Psoas muscle (tissue), 8 donors: ENCODE measurements around the gene TSPAN31. TPM values are rescaled to one million over a fixed set of nuclear protein-coding genes. Genes with fewer than 3 reads are reported as not detected.
"Not testable (repeated sequence)": the region's sequence is repeated elsewhere in the genome, so short reads cannot be mapped to it uniquely, and the experiment has no call there.

Experiments
- ATAC-seq, 4 donors: fragments of 200-7000 bp; cut with Tn5 transposase; one replicate each; pipeline ENCODE4 v1.9.1; 2020; ENCODE audit warnings: moderate library complexity in 3 of 4, mild to moderate bottlenecking in 2 of 4
- DNase-seq, 2 donors: peaks; one replicate each; pipeline ENCODE4 v3.0.0-alpha.2; 2020
- H3K27ac ChIP-seq: fragments of 200-600 bp; one replicate; pipeline ENCODE4 v1.8.0; 2022
- H3K27me3 ChIP-seq, 3 donors: fragments of 200-600 bp in 1 of 3; one replicate each; pipeline versions ENCODE4 v1.6.1 to v1.8.0; 2013 to 2022; ENCODE audit warnings: low read length in 2 of 3, mild to moderate bottlenecking in 2 of 3, moderate library complexity in 1 of 3; ENCODE audit not compliant: insufficient read depth in 3 of 3
- H3K36me3 ChIP-seq, 2 donors: fragments of 200-600 bp in 1 of 2; one replicate each; pipeline versions ENCODE4 v1.6.1 to v1.8.0; 2013 to 2022; ENCODE audit warnings: low read depth in 1 of 2, mild to moderate bottlenecking in 1 of 2, moderate library complexity in 1 of 2; ENCODE audit not compliant: insufficient read depth in 1 of 2
- H3K4me1 ChIP-seq: fragments of 200-600 bp; one replicate; pipeline ENCODE4 v1.8.0; 2022
- H3K4me3 ChIP-seq: fragments of 200-600 bp; one replicate; pipeline ENCODE4 v1.8.0; 2022; ENCODE audit warnings: mild to moderate bottlenecking
- H3K9me3 ChIP-seq: fragments of 200-600 bp; one replicate; pipeline ENCODE4 v1.8.0; 2022
- WGBS, 3 donors: extraction: QIAGEN DNeasy Blood & Tissue Kit; methylation state at CpG; one replicate each; pipeline versions ENCODE4 v1.1.6 to v1.1.7; 2013; 5-methylcytosine and 5-hydroxymethylcytosine counted together
- intact Hi-C, 2 donors: fragments of 100-400 bp; cut with DNase I; formaldehyde crosslinking; loops; one replicate each; pipeline versions ENCODE4 v1.11.0 to v1.14.2; 2022
- polyA plus RNA-seq, 3 donors: library from polyadenylated mRNA; stranded (reverse); fragments of 200-250 nt; gene quantifications; one replicate each; pipeline ENCODE4 v1.2.3, GENCODE V29; 2013
- total RNA-seq, 4 donors: library from RNA; stranded (reverse); fragmentation: NEBNext Ultra II Directional in 2 of 4; extraction: Animal tissue kit (Norgen Biotek cat#: 25700) in 2 of 4; gene quantifications; one replicate each; pipeline versions ENCODE4 v1.2.1 to v1.2.4, GENCODE V29; 2021 to 2023
- TF ChIP-seq, protein P1 (sequence below): fragments of 200-600 bp; IDR thresholded peaks from one replicate; pipeline ENCODE4 v1.8.0; 2022; ENCODE audit warnings: antibody characterized with exemption
- donor health status: healthy with polysubstance abuse.
- donor health status: DM: no; HTN: no; CAD: no; lungs with moderate emphysema.
- donor health status: Bipolar disorder and iron deficiency.
- donor health status: healthy.
- donor health status: DM: yes; HTN: yes; CAD: no.
- donor health status: DM: no; HTN: no; CAD: no.
- donor health status: DM: no; HTN: no; CAD: no.
- donor health status: DM: yes; HTN: yes; CAD: no.

Gene TSPAN31
- total and polyA plus RNA-seq, 7 donors, result 14.6 to 31.2 (median 20.6) TPM

DNA sequence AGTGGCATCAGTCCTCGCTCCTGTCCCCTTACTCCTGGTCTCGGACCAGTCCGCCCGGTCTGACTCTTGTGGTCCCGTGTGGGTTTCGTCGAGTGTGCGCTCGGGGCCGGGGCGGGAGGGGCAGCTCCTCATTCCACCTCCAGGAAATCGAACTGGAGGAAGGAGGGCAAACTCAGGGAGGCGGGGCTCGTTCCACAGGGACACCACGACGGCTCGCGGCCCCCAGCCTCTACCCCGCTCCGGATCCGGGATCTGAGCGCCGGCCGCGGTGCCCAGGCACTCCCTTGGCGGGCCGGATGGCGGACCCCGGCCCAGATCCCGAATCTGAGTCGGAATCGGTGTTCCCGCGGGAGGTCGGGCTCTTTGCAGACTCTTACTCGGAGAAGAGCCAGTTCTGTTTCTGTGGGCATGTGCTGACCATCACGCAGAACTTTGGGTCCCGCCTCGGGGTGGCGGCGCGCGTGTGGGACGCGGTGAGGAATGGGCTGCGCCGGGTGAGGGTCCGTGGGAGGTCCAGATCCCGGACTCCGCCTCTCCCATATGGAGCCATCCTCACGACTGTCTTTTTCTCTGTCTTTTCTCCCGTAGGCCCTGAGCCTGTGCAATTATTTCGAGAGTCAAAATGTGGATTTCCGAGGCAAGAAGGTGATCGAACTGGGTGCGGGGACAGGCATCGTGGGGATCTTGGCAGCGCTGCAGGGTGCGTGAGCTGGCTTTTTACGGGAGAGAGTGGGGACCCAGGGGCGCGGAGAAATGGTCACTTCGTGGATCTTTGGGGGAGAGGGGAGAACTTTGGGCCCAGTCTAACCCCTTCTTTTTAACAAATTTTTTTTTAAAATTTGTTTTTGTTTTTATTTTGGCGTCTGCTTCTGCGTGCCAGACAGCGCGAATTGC is 27.8 kb downstream of the TSPAN31 start, which contains the start of gene EEF1AKMT3:
Gene EEF1AKMT3 (plus strand): TSS at position 186 of the 894 bp plus-strand sequence. CDS start 111 bp downstream, at position 297.
- ATAC-seq (peak; percentile 48 to 72 (median 57)), DNase-seq (peak; percentile 67 to 73)
- H3K27me3 ChIP-seq, result no peaks in the 10 kb centered on the region
- H3K27ac ChIP-seq, result peak within 1 kb of the TSS; percentile 92
- H3K4me3 ChIP-seq, result peak within 1 kb of the TSS; percentile 89
- no peaks in the 10 kb centered on the region for H3K9me3 ChIP-seq
- 1 to 2% (median 2%) methylated on average over 67 of the region's 67 CpGs for WGBS, 3 donors
- intact Hi-C loops, result no loop called here
- peaks cover 7 to 44% of the 10 kb centered on the region in 2 donors for H3K36me3 ChIP-seq
- H3K4me1 ChIP-seq, result peaks cover 6% of the 10 kb centered on the region
- TF ChIP-seq, protein P1, sequence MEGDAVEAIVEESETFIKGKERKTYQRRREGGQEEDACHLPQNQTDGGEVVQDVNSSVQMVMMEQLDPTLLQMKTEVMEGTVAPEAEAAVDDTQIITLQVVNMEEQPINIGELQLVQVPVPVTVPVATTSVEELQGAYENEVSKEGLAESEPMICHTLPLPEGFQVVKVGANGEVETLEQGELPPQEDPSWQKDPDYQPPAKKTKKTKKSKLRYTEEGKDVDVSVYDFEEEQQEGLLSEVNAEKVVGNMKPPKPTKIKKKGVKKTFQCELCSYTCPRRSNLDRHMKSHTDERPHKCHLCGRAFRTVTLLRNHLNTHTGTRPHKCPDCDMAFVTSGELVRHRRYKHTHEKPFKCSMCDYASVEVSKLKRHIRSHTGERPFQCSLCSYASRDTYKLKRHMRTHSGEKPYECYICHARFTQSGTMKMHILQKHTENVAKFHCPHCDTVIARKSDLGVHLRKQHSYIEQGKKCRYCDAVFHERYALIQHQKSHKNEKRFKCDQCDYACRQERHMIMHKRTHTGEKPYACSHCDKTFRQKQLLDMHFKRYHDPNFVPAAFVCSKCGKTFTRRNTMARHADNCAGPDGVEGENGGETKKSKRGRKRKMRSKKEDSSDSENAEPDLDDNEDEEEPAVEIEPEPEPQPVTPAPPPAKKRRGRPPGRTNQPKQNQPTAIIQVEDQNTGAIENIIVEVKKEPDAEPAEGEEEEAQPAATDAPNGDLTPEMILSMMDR, result no peak

DNA sequence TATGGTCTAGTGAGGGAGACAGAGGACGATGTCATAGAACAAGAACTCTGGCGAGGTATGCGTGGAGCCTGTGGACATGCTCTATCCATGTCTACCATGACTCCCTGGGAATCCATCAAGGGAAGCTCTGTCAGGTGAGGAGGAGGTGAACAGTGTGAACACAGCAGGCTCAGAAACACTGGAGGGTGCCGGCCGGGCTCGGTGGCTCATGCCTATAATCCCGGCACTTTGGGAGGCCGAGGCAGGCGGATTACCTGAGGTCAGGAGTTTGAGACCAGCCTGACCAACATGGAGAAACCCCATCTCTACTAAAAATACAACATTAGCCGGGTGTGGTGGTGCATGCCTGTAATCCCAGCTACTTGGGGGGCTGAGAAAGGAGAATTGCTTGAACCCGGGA is 29.8 kb downstream of the TSPAN31 start:
- H3K4me1 ChIP-seq, H3K4me3 ChIP-seq, DNase-seq, intact Hi-C loops, ATAC-seq, H3K27ac ChIP-seq, H3K27me3 ChIP-seq, H3K9me3 ChIP-seq: not testable (repeated sequence)
- H3K36me3 ChIP-seq, result peaks cover 4 to 25% of the 10 kb centered on the region in 2 donors
- WGBS, 3 donors, result 89 to 91% (median 91%) methylated on average over 11 of the region's 11 CpGs

DNA sequence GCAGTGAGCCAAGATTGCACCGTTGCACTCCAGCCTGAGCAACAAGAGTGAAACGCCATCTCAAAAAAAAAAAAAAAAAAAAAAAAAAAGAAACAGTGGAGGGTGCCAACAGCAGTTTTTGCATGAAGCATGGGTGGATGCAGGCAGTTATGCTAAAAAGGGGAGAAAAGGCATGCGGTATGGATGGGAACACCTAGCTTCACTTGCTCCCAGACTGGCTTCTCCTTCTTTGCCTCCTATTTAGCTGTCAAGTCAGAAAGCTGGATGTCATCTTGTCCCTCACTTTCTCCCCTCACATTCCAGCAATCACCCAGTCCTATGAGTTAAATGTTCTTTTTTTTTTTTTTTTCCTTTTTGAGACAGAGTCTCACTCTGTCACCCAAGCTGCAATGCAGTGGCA is 30.2 kb downstream of the TSPAN31 start:
- no peaks in the 10 kb centered on the region for H3K9me3 ChIP-seq
- 69 to 87% (median 79%) methylated on average over 3 of the region's 3 CpGs for WGBS, 3 donors

DNA sequence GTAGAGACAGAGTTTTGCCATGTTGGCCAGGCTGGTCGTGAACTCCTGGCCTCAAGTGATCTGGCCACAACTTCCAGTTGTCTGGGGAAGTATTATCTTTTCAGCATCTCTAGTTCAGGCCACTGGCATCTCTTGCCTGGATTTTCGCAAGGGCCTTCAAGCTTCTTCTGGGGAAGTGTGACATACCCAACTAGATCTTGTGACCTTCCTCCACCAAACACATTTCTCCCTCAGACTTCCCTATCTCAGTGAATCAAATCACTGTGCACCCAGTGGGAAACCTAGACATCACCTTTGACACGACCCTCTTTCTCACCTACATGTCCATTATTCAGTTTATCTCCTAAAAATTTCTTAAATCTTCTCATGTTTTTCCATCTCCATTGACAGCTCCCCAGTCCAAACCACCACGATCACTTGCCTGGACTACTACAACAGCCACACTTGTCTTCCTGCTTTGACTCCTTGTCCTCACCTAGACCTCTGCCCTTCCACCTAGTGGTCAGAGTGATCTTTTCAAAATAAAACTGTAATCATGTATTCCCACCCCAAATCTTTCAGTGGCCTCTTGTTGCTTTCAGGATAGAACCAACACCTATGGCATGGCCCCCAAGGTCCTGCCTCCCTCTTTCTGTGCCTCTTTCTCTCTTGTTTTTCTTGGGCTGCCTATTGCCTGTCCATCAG is 30.9 kb downstream of the TSPAN31 start:
- Histone ChIP-seq H3K36me3 (peaks cover 0 to 21% of the 10 kb centered on the region in 2 donors), H3K9me3 (no peaks in the 10 kb centered on the region), H3K4me1 (peaks cover 6% of the 10 kb centered on the region), H3K27me3 (no peaks in the 10 kb centered on the region), H3K4me3 (no peak overlapping the region), H3K27ac (no peak overlapping the region)
- WGBS, 3 donors, result 74 to 86% (median 81%) methylated on average over 4 of the region's 4 CpGs
- TF ChIP-seq, protein P1, result no peak
- ATAC-seq, result no peak
- DNase-seq, result no peak
- intact Hi-C loops, result no loop called here

More for the DNA sequence above, 30.2 kb downstream of the TSPAN31 start:
- no peak for DNase-seq
- Histone ChIP-seq H3K4me1 (peaks cover 6% of the 10 kb centered on the region), H3K4me3 (no peak overlapping the region), H3K36me3 (peaks cover 0 to 23% of the 10 kb centered on the region in 2 donors), H3K27ac (no peak overlapping the region), H3K27me3 (no peaks in the 10 kb centered on the region)
- ATAC-seq, result no peak
- intact Hi-C loops, result no loop called here
- TF ChIP-seq, protein P1, result no peak

DNA sequence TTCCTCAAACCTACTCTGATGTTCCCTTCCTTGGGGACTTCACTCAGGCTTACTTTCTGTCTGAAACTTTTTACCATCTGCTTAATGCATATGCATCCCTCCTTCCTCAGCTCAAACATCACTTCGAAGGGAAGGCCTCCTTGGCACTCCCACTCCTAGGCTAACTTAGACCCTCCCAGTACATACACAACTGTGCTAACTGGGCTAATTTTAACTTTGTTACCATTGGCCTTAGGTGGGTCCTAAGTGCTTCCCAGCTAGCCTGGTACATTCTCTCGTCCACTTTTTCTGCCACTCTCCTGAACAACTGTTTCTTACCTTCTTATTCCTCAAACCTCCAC is 31.4 kb downstream of the TSPAN31 start:
- Histone ChIP-seq H3K36me3 (peaks cover 0 to 22% of the 10 kb centered on the region in 2 donors), H3K4me1 (peaks cover 2% of the 10 kb centered on the region), H3K27ac (no peak overlapping the region), H3K4me3 (no peak overlapping the region), H3K27me3 (no peaks in the 10 kb centered on the region), H3K9me3 (no peaks in the 10 kb centered on the region)
- DNase-seq (no peak), ATAC-seq (no peak)
- intact Hi-C loops, result no loop called here
- 83 to 92% (median 90%) methylated on average over 2 of the region's 2 CpGs for WGBS, 3 donors
- TF ChIP-seq, protein P1, result no peak
